ENCODE measurements around the gene PTRH1.

DNA sequence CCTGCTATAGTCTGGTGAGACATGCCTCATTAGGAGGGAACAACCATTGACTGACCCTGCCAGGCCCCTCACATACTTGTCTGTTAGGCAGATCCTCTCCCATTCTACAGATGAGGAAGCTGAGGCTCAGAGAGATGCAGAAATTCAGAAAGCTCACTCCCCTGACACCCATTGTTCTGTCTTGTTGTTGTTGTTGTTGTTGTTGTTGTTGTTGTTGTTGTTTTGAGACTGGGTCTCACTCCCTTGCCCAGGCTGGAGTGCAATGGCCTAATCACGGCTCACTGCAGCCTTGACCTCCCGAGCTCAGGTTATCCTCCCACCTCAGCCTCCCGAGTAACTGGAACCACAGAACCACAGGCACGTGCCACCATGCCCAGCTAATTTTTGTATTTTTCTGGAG is 21.8 kb downstream of the PTRH1 start:
- TF ChIP-seq POLR2A (IDR thresholded peaks at IDR 0.05): no peak
- TF ChIP-seq, protein P1, sequence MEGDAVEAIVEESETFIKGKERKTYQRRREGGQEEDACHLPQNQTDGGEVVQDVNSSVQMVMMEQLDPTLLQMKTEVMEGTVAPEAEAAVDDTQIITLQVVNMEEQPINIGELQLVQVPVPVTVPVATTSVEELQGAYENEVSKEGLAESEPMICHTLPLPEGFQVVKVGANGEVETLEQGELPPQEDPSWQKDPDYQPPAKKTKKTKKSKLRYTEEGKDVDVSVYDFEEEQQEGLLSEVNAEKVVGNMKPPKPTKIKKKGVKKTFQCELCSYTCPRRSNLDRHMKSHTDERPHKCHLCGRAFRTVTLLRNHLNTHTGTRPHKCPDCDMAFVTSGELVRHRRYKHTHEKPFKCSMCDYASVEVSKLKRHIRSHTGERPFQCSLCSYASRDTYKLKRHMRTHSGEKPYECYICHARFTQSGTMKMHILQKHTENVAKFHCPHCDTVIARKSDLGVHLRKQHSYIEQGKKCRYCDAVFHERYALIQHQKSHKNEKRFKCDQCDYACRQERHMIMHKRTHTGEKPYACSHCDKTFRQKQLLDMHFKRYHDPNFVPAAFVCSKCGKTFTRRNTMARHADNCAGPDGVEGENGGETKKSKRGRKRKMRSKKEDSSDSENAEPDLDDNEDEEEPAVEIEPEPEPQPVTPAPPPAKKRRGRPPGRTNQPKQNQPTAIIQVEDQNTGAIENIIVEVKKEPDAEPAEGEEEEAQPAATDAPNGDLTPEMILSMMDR (IDR thresholded peaks at IDR 0.05 in 4 of 5, conservative IDR thresholded peaks at IDR 0.05 in 1 of 5): no peak
